Immature natural killer cell (primary cell): ENCODE results near the gene PARM1. TPM values are rescaled to one million over a fixed set of nuclear protein-coding genes. Genes with fewer than 3 reads are reported as not detected.
A peak's percentile ranks its signal among the peaks of the same experiment; 100 is the strongest.

Experiments used
- DNase-seq, 3 donors: peaks; one replicate each; pipeline ENCODE4 v3.0.0; 2022; ENCODE audit warnings: mixed read lengths in 1 of 3
- H3K27ac Mint-ChIP-seq, 6 donors: one replicate each; pipeline ENCODE4 v1.8.0; 2020; ENCODE audit warnings: mixed read lengths in 6 of 6, mild to moderate bottlenecking in 5 of 6, inconsistent platforms in 4 of 6, moderate library complexity in 3 of 6
- H3K27me3 Mint-ChIP-seq, 3 donors: one replicate each; pipeline ENCODE4 v1.8.0; 2020 to 2021; ENCODE audit warnings: low read depth in 3 of 3, mild to moderate bottlenecking in 3 of 3, mixed read lengths in 3 of 3, moderate library complexity in 3 of 3, inconsistent platforms in 1 of 3
- H3K36me3 Mint-ChIP-seq, 3 donors: one replicate each; pipeline ENCODE4 v1.8.0; 2020; ENCODE audit warnings: mixed read lengths in 3 of 3, inconsistent platforms in 2 of 3, mild to moderate bottlenecking in 2 of 3
- H3K4me1 Mint-ChIP-seq, 2 donors: one replicate each; pipeline ENCODE4 v1.8.0; 2020; ENCODE audit warnings: inconsistent platforms in 2 of 2, mild to moderate bottlenecking in 2 of 2, mixed read lengths in 2 of 2, moderate library complexity in 1 of 2
- H3K4me3 Mint-ChIP-seq, 5 donors: one replicate each; pipeline ENCODE4 v1.8.0; 2020; ENCODE audit warnings: mild to moderate bottlenecking in 5 of 5, mixed read lengths in 5 of 5, inconsistent platforms in 3 of 5, moderate library complexity in 3 of 5
- H3K9me3 Mint-ChIP-seq, 6 donors: one replicate each; pipeline ENCODE4 v1.8.0; 2020; ENCODE audit warnings: mild to moderate bottlenecking in 6 of 6, mixed read lengths in 6 of 6, inconsistent platforms in 4 of 6, moderate library complexity in 3 of 6
- polyA plus RNA-seq, 3 donors: library from polyadenylated mRNA; unstranded; fragments of 300-500 nt; fragmentation: Illumina TruSeq; gene quantifications; one replicate each; pipeline ENCODE4 v1.2.3, GENCODE V29; 2021

The PARM1 gene
- polyA plus RNA-seq, 3 donors from 2014 or later = 0.17 TPM; not detected in 2

DNA sequence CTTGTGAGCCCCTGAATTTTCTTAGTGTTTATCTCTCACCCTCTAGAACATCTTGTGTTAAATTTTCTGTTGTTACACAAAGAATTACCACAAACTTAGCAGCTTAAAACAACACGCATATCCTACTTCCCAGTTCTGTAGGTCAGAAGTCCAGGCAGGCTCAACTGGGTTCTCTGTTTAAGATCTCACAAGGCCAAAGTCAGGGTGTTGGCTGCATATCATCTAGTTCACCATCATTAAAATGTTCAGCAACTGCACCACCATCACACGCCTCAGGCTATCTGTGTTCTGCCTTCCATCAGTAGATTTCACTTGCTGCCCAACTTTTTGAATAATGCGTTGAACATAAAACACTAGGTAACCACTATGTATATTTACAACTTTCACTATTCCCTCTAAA lies 130.5 kb downstream of the PARM1 start:
- Mint-ChIP-seq H3K4me3 (no peak overlapping the region), H3K4me1 (no peaks in the 10 kb centered on the region), H3K36me3 (no peaks in the 10 kb centered on the region), H3K27ac (no peak overlapping the region), H3K9me3 (no peaks in the 10 kb centered on the region), H3K27me3 (peaks cover 0 to 4% (median 0%) of the 10 kb centered on the region in 3 donors)
- no peak for DNase-seq

DNA sequence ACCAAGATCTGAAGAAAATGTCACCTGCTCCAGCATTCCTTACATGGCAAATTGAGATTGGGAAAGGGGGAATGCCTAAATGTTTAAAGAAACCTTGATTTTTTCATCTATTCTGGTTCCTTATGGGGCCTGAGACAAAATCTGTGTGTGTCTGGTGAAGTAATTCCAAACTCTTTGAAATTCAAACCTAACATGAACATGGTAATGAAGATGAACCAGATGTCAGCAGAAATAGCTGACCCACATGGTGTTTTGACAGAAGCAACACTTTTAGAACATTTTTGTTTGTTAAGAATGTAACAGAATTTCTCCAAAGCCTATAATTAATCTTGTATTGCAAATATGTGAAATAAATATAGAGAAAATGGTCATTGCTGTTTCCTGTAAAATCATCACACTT lies 133.0 kb downstream of the PARM1 start:
- no peaks in the 10 kb centered on the region for H3K36me3 Mint-ChIP-seq
- H3K4me3 Mint-ChIP-seq = no peak overlapping the region
- no peaks in the 10 kb centered on the region for H3K9me3 Mint-ChIP-seq
- no peaks in the 10 kb centered on the region for H3K27me3 Mint-ChIP-seq
- H3K27ac Mint-ChIP-seq = no peak overlapping the region
- no peaks in the 10 kb centered on the region for H3K4me1 Mint-ChIP-seq
- DNase-seq = no peak

DNA sequence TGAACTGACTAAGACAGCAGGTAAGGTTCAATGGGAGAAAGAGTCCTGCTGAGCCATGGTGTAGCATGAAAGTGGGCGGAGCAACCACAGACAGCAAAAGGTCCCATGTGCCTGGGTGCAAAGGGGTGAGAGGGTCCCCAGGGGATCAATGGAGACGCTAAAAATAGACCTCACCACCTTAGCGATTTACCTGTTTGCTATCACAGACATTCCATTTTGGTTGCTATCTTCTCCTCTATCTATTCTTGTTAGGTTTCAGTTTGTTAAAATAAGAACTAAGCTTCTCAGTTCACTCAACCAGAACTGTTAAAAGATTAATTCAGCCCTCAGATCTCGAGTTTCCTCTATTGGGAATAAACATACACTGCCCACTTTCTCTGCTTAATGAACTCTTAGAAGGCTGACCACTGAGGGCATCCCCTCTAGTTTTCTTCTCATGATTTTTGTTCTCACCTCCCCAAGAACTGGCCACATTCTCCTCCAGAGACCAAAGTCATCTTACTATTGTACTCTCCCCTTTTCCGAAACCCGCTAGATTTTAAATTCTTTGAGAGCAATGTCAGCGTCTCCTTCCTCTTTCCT lies 136.7 kb downstream of the PARM1 start:
- Mint-ChIP-seq H3K36me3 (no peaks in the 10 kb centered on the region), H3K27ac (no peak overlapping the region), H3K4me1 (no peaks in the 10 kb centered on the region), H3K4me3 (no peak overlapping the region), H3K9me3 (no peaks in the 10 kb centered on the region), H3K27me3 (no peaks in the 10 kb centered on the region)
- no peak for DNase-seq

- Mint-ChIP-seq H3K36me3 (no peaks in the 10 kb centered on the region), H3K4me3 (no peak overlapping the region), H3K27me3 (no peaks in the 10 kb centered on the region), H3K9me3 (peaks cover 0 to 4% (median 2%) of the 10 kb centered on the region in 6 donors), H3K27ac (no peak overlapping the region), H3K4me1 (no peaks in the 10 kb centered on the region)
- DNase-seq = no peak
Observed at GRCh38 chr4:75071317-75071716, 138.4 kb downstream of the PARM1 start.

- H3K36me3 Mint-ChIP-seq = no peaks in the 10 kb centered on the region
- H3K9me3 Mint-ChIP-seq = peaks cover 0 to 22% (median 4%) of the 10 kb centered on the region in 6 donors
- H3K4me3 Mint-ChIP-seq = no peak overlapping the region
- H3K4me1 Mint-ChIP-seq = no peaks in the 10 kb centered on the region
- H3K27me3 Mint-ChIP-seq = peaks cover 0 to 3% (median 0%) of the 10 kb centered on the region in 3 donors
- no peak overlapping the region for H3K27ac Mint-ChIP-seq
- DNase-seq = no peak
Observed at GRCh38 chr4:75080888-75081287, 148.0 kb downstream of the PARM1 start.

DNA sequence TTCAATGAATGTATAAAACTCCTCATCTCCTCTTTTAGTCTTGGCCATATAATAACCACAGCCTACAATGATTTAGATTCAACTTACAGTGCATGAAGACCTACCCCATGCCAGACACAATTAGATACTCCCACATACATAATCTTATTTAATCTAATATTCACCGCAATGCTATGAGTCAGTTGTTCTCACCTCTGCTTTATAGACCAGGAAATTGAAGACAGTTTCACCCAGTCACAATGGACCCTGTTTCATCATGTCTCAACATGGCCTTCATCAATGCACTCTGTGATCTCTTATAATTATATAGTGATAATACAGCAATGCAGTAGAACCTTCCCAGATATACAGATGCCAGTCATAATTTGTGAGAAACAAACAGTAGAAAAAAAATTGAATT lies 148.6 kb downstream of the PARM1 start:
- DNase-seq = no peak
- no peaks in the 10 kb centered on the region for H3K4me1 Mint-ChIP-seq
- H3K27ac Mint-ChIP-seq = no peak overlapping the region
- peaks cover 0 to 3% (median 0%) of the 10 kb centered on the region in 3 donors for H3K27me3 Mint-ChIP-seq
- peaks cover 0 to 22% (median 7%) of the 10 kb centered on the region in 6 donors for H3K9me3 Mint-ChIP-seq
- no peak overlapping the region for H3K4me3 Mint-ChIP-seq
- H3K36me3 Mint-ChIP-seq = no peaks in the 10 kb centered on the region

GRCh38 chr4:75087416-75087815 lies 154.5 kb downstream of the PARM1 start:
- H3K4me3 Mint-ChIP-seq = no peak overlapping the region
- no peak for DNase-seq
- peaks cover 0 to 3% (median 0%) of the 10 kb centered on the region in 3 donors for H3K27me3 Mint-ChIP-seq
- H3K4me1 Mint-ChIP-seq = no peaks in the 10 kb centered on the region
- H3K27ac Mint-ChIP-seq = no peak overlapping the region
- peaks cover 0 to 9% (median 2%) of the 10 kb centered on the region in 6 donors for H3K9me3 Mint-ChIP-seq
- no peaks in the 10 kb centered on the region for H3K36me3 Mint-ChIP-seq

- Mint-ChIP-seq H3K4me1 (no peaks in the 10 kb centered on the region), H3K36me3 (no peaks in the 10 kb centered on the region), H3K27me3 (peaks cover 0 to 3% (median 0%) of the 10 kb centered on the region in 3 donors), H3K27ac (no peak overlapping the region), H3K4me3 (no peak overlapping the region), H3K9me3 (peaks cover 0 to 9% (median 2%) of the 10 kb centered on the region in 6 donors)
- no peak for DNase-seq
Observed at GRCh38 chr4:75087865-75088264, 154.9 kb downstream of the PARM1 start.

DNA sequence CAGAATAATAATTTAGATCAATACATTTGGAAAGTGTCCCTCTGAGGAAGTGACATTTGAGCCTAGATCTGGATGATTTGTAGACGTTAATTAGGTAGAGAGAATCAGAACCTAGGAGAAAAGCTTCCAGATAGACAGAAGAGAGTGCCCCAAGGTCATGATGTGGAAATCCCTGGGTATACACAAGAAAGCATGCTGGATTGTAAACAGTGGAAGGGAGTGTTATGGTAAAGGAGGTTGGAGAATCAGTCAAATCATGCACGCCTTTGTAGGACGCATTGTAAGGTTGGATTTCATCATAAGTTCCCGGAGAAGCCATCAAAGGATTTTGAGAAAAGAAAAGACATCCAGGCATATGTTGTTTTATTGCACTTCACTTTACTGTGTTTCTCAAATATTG lies 156.3 kb downstream of the PARM1 start:
- no peak for DNase-seq
- Mint-ChIP-seq H3K9me3 (peaks cover 0 to 9% (median 2%) of the 10 kb centered on the region in 6 donors), H3K36me3 (no peaks in the 10 kb centered on the region), H3K4me3 (no peak overlapping the region), H3K4me1 (no peaks in the 10 kb centered on the region), H3K27ac (no peak overlapping the region), H3K27me3 (no peaks in the 10 kb centered on the region)

- Mint-ChIP-seq H3K9me3 (peaks cover 0 to 38% (median 16%) of the 10 kb centered on the region in 6 donors), H3K4me3 (no peak overlapping the region), H3K36me3 (no peaks in the 10 kb centered on the region), H3K4me1 (no peaks in the 10 kb centered on the region), H3K27ac (no peak overlapping the region), H3K27me3 (peaks cover 0 to 3% (median 3%) of the 10 kb centered on the region in 3 donors)
- peak in 1 of 3 donors; percentile 0 for DNase-seq
Observed at GRCh38 chr4:75099321-75099720, 166.4 kb downstream of the PARM1 start.

Other genes with a start within 250 kb of the PARM1 start
- gene BTC, start 138.6 kb upstream of the PARM1 start, polyA plus RNA-seq = not detected